HPDE6-E6E7 (cell line): ENCODE results near the gene CACNG5.

Experiments
- DNase-seq: peaks from one replicate; pipeline ENCODE4 v3.0.0; 2011; ENCODE audit warnings: missing footprints; ENCODE audit errors: extremely low spot score

The CACNG5 gene

GRCh38 chr17:66826856-66827255, 8.1 kb upstream of the CACNG5 start:
- DNase-seq, result no peak

DNA sequence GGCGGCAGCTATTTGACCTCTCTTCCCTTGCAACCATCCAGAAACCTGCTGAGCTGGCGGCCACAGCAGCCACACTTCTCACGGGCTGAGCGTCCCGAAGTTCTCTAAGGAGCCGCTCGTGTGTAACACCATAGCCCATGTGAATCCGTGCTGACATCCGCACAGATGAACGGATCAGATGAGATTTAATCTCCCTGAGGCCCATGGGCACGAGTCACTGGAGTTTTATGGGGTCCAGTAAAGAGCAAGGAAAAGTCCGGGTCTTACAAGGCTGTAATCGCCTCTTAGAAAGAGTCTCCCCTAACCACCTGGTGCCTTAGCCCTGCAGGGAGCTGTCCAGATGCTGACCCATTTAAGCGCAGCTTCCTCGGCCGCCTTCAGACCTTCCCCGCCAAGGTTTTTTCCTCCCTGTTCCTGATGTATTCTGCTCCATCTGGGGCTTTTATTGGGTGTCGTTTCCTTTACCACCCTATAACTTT, 5.5 kb upstream of the CACNG5 start:
- DNase-seq, result peak; percentile 44

GRCh38 chr17:66829883-66830282, 5.0 kb upstream of the CACNG5 start:
- no peak for DNase-seq

GRCh38 chr17:66830451-66830850, 4.5 kb upstream of the CACNG5 start:
- DNase-seq, result no peak

DNA sequence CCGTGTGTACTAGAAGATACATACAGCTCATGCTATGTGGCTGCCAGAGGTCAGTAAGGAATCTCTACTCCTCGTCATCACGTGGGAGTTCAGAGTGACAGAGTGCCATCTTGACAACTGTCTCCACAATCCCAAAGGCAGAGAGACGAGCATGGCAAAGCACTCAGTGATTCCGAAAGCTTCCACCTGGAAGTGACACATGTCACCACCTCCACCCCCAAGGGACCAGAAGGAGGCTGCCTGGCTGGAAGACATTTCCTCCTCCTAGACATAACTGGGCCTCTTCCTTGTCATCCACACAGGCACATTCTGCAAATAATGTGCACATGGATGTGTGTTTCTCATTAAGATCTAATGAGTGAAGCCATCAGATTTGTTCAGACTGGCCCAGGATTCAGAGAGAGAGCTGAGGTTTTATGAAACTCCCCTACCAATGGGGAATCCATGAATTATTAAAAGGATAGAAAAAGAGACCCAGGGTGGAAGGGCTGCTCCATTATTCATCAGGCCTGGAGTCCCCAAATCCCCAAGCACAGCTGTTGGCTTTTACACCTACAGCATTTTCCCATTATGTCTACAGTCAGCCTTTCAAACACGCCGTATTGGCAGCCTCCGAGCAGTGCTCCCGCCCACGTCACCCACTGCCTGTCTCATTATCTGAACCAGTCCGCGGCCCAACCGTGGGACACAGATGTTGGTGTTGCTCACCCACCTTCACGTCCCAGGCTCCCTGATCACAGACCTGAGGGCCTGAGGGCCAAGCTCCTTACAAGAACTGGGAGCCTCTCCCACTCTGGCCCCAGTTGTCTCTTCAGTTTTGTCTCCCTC, 3.3 kb upstream of the CACNG5 start:
- no peak for DNase-seq

DNA sequence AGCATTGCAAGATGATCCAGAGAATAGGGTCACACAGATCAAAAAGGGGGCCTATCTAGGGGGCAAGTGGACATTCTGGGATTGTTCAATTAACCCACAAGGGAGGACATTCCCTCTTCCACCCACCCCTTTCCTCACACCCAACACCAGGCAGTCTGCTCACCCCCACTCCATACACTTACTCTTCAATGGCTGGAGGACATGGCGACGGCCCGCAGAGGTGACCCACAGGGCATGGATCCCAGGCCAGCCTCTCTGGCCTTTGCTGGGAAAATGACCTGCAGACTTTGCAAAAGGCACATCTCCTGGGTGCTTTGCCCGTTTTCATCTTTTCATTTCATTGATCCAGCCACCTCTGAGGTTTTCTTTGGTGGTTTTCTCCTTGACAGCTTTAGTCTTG, 1.7 kb upstream of the CACNG5 start:
- no peak for DNase-seq

- DNase-seq, result no peak
These were observed 445 bp upstream of the CACNG5 start for GRCh38 chr17:66834426-66834918.

DNA sequence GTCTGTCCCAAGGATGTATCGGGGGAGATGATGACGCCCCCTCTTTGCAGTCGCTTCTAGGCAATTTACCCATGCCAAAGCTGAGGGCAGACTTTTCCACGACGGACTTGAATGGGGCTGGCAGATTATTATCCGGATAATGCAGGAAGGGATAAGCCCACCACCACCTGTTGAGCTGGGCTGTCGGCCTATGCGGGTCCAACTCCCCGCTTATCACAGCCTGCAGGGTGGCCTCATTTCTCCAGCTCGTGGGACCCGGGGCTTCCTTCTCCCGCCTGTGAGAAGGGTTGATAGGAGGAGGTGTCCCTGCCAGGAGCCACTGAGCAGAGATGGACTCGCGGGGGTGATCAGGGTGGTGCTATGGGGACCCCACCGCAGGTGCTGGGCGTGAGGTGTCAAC, 559 bp downstream of the CACNG5 start:
- no peak for DNase-seq

DNA sequence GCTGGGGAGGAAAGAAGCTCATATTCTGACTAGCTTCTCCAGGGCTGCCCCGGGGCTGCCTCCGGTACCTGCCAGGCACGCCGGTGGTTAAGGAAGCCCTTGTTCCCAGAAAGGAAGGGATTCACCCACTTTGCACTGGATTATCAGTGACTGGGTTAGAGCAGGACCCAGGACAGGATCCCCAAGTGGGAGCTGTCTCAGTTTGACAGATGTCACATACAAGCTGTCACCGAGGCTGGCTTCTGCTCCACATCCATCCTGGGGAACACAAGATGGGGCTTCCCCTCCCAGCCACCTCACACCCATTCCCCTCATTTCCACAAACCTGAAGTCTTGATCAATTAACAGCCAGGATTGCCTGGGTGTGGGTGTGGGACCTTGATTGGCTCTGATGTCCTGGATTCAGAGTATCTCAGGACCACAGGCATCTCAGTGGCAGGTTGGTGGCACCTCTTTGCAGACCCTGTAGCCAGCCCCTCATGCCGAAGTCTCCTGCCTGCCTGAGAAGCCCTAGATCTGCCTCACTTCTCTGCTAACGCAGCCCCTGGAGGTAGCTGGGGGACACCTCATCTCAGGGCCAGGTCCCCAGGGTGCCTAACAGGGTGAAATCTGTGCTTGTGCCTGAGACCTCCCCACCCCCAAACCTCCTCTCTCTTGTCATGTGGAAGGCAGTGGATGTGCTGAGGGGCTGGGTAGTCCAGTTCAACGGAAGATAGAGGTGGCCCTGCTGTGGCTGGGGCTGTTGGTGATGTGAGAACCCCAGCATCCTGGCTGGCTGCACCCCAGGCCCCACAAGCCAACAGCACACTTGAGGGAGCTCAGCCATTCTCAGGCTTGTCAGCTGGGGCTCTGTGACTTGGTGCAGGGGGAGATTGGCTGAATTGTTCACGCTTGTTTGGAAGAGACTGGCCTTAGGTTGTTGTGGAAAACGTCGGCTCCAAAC, 1.4 kb downstream of the CACNG5 start:
- no peak for DNase-seq

GRCh38 chr17:66837226-66837625, 2.3 kb downstream of the CACNG5 start:
- no peak for DNase-seq

GRCh38 chr17:66837885-66838665, 3.2 kb downstream of the CACNG5 start:
- DNase-seq, result no peak

DNA sequence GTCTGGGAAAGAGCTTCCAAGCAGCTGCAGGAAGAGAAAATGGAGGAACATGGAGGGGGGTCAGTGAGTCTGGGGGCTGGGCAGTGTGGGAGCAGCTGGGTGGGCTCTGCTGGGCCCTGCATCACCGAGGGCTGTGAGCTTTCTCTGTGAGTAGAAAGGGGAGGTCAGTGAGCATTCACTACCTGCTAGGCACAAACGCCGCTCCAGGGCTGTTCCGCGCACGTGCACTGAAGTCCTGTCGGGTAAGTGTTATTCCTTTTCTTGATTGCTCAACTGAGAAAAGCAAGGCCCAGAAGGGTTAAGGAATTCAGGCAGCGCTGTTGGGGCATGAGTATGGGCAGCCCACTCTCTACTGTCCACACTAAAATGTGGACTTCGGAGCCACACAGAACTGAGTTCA, 4.7 kb downstream of the CACNG5 start:
- no peak for DNase-seq

- DNase-seq, result no peak
These were observed 5.1 kb downstream of the CACNG5 start for GRCh38 chr17:66840061-66840460.

GRCh38 chr17:66841328-66841727, 6.4 kb downstream of the CACNG5 start:
- no peak for DNase-seq

- no peak for DNase-seq
These were observed 6.8 kb downstream of the CACNG5 start for GRCh38 chr17:66841744-66842143.

- no peak for DNase-seq
These were observed 7.6 kb downstream of the CACNG5 start for GRCh38 chr17:66842505-66842904.

DNA sequence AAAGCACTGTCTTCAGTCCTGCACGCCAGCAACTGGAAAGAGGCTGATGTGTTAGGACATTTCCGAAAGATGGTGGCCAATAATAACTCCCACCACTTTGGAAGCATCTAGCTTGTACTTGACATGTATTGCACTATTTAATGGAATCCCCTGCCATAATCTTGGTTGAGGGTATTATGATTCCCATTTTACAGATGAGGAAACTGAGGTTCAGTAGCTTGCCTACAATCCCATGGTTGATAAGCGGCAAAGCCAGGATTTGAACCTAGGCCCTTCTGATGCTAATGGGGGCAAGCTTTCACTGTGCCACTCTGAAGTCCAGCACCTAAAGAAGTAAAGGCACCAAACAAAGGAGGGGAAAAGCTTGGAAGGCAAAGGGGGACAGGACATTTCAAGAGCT, 8.0 kb downstream of the CACNG5 start:
- no peak for DNase-seq

DNA sequence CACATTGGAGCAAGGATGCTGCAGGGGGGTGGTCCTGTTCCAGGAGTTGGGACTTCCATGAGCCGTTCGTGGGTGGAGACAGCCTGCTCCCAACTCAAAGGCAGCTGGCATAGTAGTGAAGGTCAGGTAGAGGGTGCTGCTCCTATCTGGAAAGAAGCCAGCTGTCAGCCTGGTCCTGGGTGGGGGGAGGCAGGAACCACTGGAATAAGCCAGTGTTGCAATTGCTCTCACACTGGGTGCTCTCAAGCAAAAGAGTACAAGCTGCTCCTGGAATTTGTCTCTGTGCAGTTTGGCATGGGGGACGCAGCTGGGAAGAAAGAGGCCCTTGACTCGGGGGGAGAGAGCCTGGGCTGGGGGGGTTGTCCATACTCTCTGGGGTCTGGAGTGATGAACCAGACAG, 8.7 kb downstream of the CACNG5 start:
- no peak for DNase-seq

DNA sequence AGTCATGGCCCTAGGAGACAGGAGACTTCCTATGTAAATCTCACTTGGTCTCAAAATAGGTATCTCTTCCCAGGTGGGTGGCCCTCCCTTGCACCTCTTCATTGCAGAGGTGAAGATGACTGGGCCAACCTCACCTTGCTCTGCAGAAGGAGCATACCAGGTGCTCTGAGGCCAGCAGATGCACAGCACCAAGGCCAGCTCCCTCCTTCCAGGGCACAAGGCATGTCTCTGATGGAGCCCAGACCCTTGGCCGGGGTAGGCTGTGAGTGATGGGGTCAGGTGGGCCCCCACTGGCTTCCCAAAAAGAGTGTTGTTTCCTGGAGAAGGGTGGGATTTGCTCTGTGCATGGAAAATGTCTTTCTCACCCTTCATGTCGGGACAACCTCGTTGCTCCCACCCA, 12.8 kb downstream of the CACNG5 start:
- DNase-seq, result no peak

GRCh38 chr17:66848496-66848895, 13.6 kb downstream of the CACNG5 start:
- DNase-seq, result no peak

DNA sequence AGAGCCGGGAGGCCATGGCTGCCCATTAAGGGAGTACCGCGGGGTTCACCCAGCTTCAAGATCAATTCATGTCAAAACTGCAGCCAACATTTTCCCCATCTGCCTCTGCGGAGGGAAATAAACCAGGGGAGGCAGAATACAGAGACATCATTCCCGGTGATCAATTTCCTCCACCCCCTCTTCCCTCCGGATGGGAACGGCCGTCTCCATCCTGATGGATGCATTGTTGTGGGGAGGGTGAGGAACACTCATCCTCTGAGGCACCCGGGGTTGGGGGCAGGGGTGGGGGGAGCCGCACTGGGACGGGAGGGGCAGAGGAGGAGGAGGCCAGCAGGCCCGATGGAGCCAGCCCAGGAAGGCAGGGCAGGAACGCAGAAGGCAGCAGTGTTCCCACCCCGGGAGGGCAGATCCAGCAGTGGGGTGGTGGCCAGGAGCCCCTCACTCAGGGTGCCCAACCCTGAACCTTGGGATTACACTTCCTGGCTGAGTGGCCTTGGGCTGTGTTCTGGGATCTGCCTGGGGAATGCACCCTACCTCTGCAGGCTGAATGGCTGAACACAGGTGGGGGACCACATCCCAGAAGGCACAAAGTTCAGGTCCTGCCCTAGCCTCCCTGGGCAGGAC, 14.2 kb downstream of the CACNG5 start:
- DNase-seq, result no peak
